ENCODE results near the gene EXTL1. TPM values are rescaled to one million over a fixed set of nuclear protein-coding genes. Genes with fewer than 3 reads are reported as not detected.

Gene EXTL1
- total RNA-seq, 1 experiment from 2014 or later: 0.15 TPM

DNA sequence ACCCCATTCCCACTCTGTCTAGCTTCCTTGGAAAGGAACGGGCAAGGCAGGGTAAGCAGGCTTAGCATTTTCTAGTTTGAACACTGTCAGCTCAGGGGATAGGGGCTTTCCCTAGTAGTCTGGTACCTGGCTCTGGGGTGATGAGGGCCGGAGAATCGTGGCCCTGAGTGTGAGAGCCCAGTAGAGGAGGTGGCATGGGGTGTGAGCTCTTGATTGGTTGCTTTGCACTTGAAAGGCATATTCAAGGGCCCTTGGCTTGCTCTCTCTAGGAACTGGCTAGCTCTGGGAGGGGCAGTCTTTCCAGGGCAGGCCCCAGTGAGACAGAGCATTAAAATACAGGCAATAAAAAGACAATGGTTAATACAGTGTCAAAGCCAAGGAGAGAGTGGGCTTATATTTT is 10.8 kb upstream of the EXTL1 start (continued):
- TF ChIP-seq, protein P1, sequence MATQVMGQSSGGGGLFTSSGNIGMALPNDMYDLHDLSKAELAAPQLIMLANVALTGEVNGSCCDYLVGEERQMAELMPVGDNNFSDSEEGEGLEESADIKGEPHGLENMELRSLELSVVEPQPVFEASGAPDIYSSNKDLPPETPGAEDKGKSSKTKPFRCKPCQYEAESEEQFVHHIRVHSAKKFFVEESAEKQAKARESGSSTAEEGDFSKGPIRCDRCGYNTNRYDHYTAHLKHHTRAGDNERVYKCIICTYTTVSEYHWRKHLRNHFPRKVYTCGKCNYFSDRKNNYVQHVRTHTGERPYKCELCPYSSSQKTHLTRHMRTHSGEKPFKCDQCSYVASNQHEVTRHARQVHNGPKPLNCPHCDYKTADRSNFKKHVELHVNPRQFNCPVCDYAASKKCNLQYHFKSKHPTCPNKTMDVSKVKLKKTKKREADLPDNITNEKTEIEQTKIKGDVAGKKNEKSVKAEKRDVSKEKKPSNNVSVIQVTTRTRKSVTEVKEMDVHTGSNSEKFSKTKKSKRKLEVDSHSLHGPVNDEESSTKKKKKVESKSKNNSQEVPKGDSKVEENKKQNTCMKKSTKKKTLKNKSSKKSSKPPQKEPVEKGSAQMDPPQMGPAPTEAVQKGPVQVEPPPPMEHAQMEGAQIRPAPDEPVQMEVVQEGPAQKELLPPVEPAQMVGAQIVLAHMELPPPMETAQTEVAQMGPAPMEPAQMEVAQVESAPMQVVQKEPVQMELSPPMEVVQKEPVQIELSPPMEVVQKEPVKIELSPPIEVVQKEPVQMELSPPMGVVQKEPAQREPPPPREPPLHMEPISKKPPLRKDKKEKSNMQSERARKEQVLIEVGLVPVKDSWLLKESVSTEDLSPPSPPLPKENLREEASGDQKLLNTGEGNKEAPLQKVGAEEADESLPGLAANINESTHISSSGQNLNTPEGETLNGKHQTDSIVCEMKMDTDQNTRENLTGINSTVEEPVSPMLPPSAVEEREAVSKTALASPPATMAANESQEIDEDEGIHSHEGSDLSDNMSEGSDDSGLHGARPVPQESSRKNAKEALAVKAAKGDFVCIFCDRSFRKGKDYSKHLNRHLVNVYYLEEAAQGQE (IDR thresholded peaks at IDR 0.05; ENCODE audit: low read depth): no peak
- TF ChIP-seq SIN3A (IDR thresholded peaks at IDR 0.05; ENCODE audit: low read depth): no peak
- TF ChIP-seq YY1 (IDR thresholded peaks at IDR 0.05; ENCODE audit: extremely low read depth, insufficient replicate concordance, low read depth, low read length): no peak
- no peak for TF ChIP-seq TCF7L2 (IDR thresholded peaks at IDR 0.05; ENCODE audit: borderline replicate concordance, extremely low read depth, insufficient read depth, insufficient read length)
- no peak for TF ChIP-seq EZH2phosphoT487 (IDR thresholded peaks at IDR 0.05; ENCODE audit: borderline replicate concordance)
- no peak for TF ChIP-seq ZNF274 (IDR thresholded peaks at IDR 0.05; ENCODE audit: low read depth, low read length)
- TF ChIP-seq SRF (IDR thresholded peaks at IDR 0.05; ENCODE audit: low read depth): no peak
- TF ChIP-seq CBX3 (IDR thresholded peaks at IDR 0.05; ENCODE audit: low read depth): no peak

DNA sequence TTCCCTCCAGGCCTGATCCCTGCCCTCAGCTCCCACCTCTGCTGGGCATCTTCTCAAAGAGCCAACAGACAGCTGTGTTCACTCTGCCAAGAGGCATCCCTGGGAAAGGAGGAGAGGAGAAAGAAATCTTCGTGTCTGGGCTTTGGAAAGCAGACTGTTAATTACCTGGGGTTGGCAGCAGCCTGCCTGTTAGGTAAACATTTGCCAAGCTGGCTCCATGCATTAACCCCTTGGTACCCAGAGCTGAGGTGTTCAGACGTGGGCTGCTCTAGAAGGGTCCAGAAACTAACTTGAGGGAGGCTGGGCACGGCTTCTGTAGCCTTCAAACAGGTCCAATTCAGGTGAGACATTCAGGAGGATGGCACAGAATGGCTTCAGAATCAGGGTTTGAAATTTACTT is 8.7 kb upstream of the EXTL1 start:
- CTCF ChIA-PET: no interaction called here
- no peak for TF ChIP-seq ELF1 (IDR thresholded peaks at IDR 0.05; ENCODE audit: borderline replicate concordance, low read depth)
- no peak for TF ChIP-seq SP1 (IDR thresholded peaks at IDR 0.05; ENCODE audit: low read depth)
- TF ChIP-seq EZH2phosphoT487 (IDR thresholded peaks at IDR 0.05; ENCODE audit: borderline replicate concordance): no peak
- no peak for TF ChIP-seq POLR2AphosphoS5 (IDR thresholded peaks at IDR 0.05; ENCODE audit: low read depth, low read length)
- TF ChIP-seq, protein P2, sequence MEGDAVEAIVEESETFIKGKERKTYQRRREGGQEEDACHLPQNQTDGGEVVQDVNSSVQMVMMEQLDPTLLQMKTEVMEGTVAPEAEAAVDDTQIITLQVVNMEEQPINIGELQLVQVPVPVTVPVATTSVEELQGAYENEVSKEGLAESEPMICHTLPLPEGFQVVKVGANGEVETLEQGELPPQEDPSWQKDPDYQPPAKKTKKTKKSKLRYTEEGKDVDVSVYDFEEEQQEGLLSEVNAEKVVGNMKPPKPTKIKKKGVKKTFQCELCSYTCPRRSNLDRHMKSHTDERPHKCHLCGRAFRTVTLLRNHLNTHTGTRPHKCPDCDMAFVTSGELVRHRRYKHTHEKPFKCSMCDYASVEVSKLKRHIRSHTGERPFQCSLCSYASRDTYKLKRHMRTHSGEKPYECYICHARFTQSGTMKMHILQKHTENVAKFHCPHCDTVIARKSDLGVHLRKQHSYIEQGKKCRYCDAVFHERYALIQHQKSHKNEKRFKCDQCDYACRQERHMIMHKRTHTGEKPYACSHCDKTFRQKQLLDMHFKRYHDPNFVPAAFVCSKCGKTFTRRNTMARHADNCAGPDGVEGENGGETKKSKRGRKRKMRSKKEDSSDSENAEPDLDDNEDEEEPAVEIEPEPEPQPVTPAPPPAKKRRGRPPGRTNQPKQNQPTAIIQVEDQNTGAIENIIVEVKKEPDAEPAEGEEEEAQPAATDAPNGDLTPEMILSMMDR (IDR thresholded peaks at IDR 0.05 in 2 of 3, conservative IDR thresholded peaks at IDR 0.05 in 1 of 3; ENCODE audit: borderline replicate concordance in 1 of 3, insufficient read depth in 1 of 3, low read depth in 2 of 3, low read length in 2 of 3): no peak
- no peak for TF ChIP-seq YY1 (IDR thresholded peaks at IDR 0.05; ENCODE audit: extremely low read depth, insufficient replicate concordance, low read depth, low read length)
- no peak for TF ChIP-seq FOSL1 (IDR thresholded peaks at IDR 0.05; ENCODE audit: low read depth)
- no peak for TF ChIP-seq CBX3 (IDR thresholded peaks at IDR 0.05; ENCODE audit: low read depth)
- ATAC-seq: no peak

More for the DNA sequence above, 8.7 kb upstream of the EXTL1 start:
- no peaks in the 10 kb centered on the region for H3K36me3 ChIP-seq (ENCODE audit: control insufficient read depth in 1 of 2, insufficient read depth in 2 of 2, low read length in 2 of 2)
- no TSS peak for BruUV-seq (replicated peaks)
- H2AFZ ChIP-seq (ENCODE audit: low read depth, low read length, poor library complexity, severe bottlenecking): no peak overlapping the region
- DNase-seq (ENCODE audit: low read depth, low spot score): no peak
- POLR2A ChIA-PET: no interaction called here
- no peaks in the 10 kb centered on the region for H4K20me1 ChIP-seq (ENCODE audit: insufficient read depth)
- intact Hi-C loops (cut with micrococcal nuclease): no loop called here
- H3K4me2 ChIP-seq (ENCODE audit: low read length): no peak overlapping the region
- no peak overlapping the region for H3K9ac ChIP-seq (ENCODE audit: low read length)
- H3K9me2 ChIP-seq (ENCODE audit: insufficient read depth): no peaks in the 10 kb centered on the region
- no peak overlapping the region for H3K4me3 ChIP-seq (replicated peaks in 1 of 2; ENCODE audit: low read depth in 1 of 2, low read length in 2 of 2)
- H3K27me3 ChIP-seq (ENCODE audit: insufficient read depth, low read length): no peaks in the 10 kb centered on the region
- no peaks in the 10 kb centered on the region for H3K9me3 ChIP-seq (ENCODE audit: control insufficient read depth in 1 of 2, insufficient read depth in 1 of 2, low read depth in 1 of 2, low read length in 2 of 2)
- peaks cover 0 to 3% of the 10 kb centered on the region in 2 experiments; a peak in 2 of 4 replicates for H3K4me1 ChIP-seq (ENCODE audit: control insufficient read depth in 1 of 2, insufficient read depth in 2 of 2, low read length in 2 of 2)
- no peaks in the 10 kb centered on the region for H3K79me2 ChIP-seq (ENCODE audit: insufficient read depth, low read length)
- RAD21 ChIA-PET (ENCODE audit: low non-redundant PET in 1 of 2, low total read pairs in 2 of 2, uncharacterized antibody in 2 of 2, unreplicated experiment in 2 of 2): no interaction called here
- no peak overlapping the region for H3K27ac ChIP-seq (ENCODE audit: low read depth, low read length)
